Right lobe of liver (tissue), 4 donors: ENCODE data around the gene TM6SF1.

Source experiments
- CTCF ChIP-seq, 4 donors: fragments of 200-600 bp in 3 of 4; fragments of 450-650 bp in 1 of 4; IDR thresholded peaks; one replicate each; pipeline versions ENCODE4 v1.5.1 to v1.8.0; 2016 to 2022; ENCODE audit warnings: antibody characterized with exemption in 4 of 4, mild to moderate bottlenecking in 2 of 4
- POLR2A ChIP-seq: fragments of 450-650 bp; IDR thresholded peaks from one replicate; pipeline ENCODE4 v1.6.1; 2017; ENCODE audit warnings: antibody characterized with exemption, mild to moderate bottlenecking
- donor health status: DM: no; HTN: no; CAD: no.
- donor health status: DM: no; HTN: no; CAD: no.
- donor health status: DM: no; HTN: yes; CAD: no.

- TF ChIP-seq CTCF (IDR thresholded peaks at IDR 0.05) (no peak), POLR2A (no peak)
Observed at GRCh38 chr15:83107841-83108181, 366 bp downstream of the TM6SF1 start.
